Fibroblast of lung (primary cell): ENCODE measurements around the gene MRI1.

ENCODE experiments used
- CTCF ChIP-seq, 2 donors: IDR thresholded peaks in 1 of 2; conservative IDR thresholded peaks in 1 of 2; 1 replicate in 1 of 2; 2 replicates in 1 of 2; pipeline ENCODE4 v1.5.1; 2011 to 2012; ENCODE audit warnings: low read length in 2 of 2, control low read depth in 1 of 2, inconsistent platforms in 1 of 2, low read depth in 1 of 2, mild to moderate bottlenecking in 1 of 2
- EZH2 ChIP-seq: IDR thresholded peaks from 2 replicates; pipeline ENCODE4 v1.5.1; 2012; ENCODE audit warnings: low read length, control low read depth, mild to moderate bottlenecking; ENCODE audit errors: missing control alignments

GRCh38 chr19:13823256-13823655, 58.9 kb downstream of the MRI1 start:
- no peak for TF ChIP-seq CTCF (conservative IDR thresholded peaks at IDR 0.05 in 1 of 2, IDR thresholded peaks at IDR 0.05 in 1 of 2; ENCODE audit: low read depth in 1 of 2, low read length in 2 of 2)
- no peak for TF ChIP-seq EZH2
